ENCODE data around the gene HSPB8. TPM values are rescaled to one million over a fixed set of nuclear protein-coding genes. Genes with fewer than 3 reads are reported as not detected.

HSPB8 gene
- total RNA-seq, 2 experiments from 2014 or later, result not detected

DNA sequence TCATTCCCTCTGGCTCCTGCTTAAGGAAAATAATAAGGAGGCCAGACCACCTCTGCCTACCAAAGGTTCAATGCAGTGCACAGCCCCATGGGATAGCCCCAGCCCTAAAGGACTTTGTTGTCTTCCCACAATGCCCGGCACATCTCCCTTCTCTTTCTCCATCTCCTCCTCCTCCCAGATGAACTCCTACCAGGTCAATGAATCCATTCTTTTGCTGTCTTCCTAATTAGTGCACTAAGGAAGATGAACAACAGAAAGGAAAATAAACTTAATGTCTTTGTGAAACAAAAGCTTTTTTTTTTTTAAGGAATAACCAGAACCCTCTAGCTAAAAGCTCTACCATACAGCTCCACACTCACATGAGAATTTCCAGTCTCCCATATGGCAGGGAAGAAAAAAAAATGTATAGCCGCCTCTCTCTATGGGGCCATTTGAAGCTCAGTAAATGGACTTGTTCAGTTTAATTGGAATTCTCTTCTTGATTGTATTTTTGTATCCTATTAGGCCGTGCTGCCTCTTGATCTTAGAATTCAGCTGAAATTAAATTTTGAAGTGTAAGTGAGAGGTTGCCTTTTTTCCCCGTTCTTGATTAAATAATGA is 41.8 kb upstream of the HSPB8 start:
- TF ChIP-seq, protein P1, sequence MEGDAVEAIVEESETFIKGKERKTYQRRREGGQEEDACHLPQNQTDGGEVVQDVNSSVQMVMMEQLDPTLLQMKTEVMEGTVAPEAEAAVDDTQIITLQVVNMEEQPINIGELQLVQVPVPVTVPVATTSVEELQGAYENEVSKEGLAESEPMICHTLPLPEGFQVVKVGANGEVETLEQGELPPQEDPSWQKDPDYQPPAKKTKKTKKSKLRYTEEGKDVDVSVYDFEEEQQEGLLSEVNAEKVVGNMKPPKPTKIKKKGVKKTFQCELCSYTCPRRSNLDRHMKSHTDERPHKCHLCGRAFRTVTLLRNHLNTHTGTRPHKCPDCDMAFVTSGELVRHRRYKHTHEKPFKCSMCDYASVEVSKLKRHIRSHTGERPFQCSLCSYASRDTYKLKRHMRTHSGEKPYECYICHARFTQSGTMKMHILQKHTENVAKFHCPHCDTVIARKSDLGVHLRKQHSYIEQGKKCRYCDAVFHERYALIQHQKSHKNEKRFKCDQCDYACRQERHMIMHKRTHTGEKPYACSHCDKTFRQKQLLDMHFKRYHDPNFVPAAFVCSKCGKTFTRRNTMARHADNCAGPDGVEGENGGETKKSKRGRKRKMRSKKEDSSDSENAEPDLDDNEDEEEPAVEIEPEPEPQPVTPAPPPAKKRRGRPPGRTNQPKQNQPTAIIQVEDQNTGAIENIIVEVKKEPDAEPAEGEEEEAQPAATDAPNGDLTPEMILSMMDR (IDR thresholded peaks at IDR 0.05), result no peak
- Mint-ChIP-seq H3K27me3 (peaks cover 3% of the 10 kb centered on the region), H3K4me1 (ENCODE audit: low read depth) (no peaks in the 10 kb centered on the region), H3K27ac (no peak overlapping the region), H3K36me3 (ENCODE audit: low read depth) (no peaks in the 10 kb centered on the region), H3K9me3 (peaks cover 2% of the 10 kb centered on the region), H3K4me3 (no peak overlapping the region)
- intact Hi-C loops (cut with micrococcal nuclease), result no loop called here
- no peak for ATAC-seq
- CTCF ChIA-PET, result no interaction called here
- no peak for DNase-seq
- POLR2A ChIA-PET, result no interaction called here

DNA sequence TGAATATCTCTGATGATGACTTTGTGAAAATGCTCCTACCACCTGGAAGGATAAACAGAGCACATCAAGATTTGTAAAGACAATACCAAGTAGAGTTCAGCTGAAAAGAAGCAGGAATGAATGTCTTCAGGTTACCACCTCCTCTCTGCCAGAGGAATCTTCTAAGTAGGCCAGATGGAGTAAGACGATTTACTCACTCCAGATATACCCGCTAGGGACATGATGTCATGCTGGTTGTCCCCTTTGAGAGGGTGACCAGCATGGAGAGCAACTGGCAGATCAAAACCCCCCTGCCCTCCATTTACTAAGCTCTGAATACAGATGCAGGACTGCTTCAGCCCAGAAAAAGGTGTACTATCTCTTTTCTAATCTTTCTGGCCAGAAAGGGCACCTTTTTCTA is 39.3 kb upstream of the HSPB8 start:
- ATAC-seq (no peak), DNase-seq (no peak)
- intact Hi-C loops (cut with micrococcal nuclease), result no loop called here
- POLR2A ChIA-PET, result no interaction called here
- H3K4me1 Mint-ChIP-seq (ENCODE audit: low read depth), result no peaks in the 10 kb centered on the region
- peaks cover 2% of the 10 kb centered on the region for H3K9me3 Mint-ChIP-seq
- H3K27me3 Mint-ChIP-seq, result peaks cover 7% of the 10 kb centered on the region
- no peak overlapping the region for H3K4me3 Mint-ChIP-seq
- TF ChIP-seq, protein P1 (IDR thresholded peaks at IDR 0.05), result no peak
- H3K36me3 Mint-ChIP-seq (ENCODE audit: low read depth), result no peaks in the 10 kb centered on the region
- no peak overlapping the region for H3K27ac Mint-ChIP-seq
- CTCF ChIA-PET, result no interaction called here

GRCh38 chr12:119145367-119145766 is 33.4 kb upstream of the HSPB8 start:
- CTCF ChIA-PET, result no interaction called here
- no peaks in the 10 kb centered on the region for H3K9me3 Mint-ChIP-seq

DNA sequence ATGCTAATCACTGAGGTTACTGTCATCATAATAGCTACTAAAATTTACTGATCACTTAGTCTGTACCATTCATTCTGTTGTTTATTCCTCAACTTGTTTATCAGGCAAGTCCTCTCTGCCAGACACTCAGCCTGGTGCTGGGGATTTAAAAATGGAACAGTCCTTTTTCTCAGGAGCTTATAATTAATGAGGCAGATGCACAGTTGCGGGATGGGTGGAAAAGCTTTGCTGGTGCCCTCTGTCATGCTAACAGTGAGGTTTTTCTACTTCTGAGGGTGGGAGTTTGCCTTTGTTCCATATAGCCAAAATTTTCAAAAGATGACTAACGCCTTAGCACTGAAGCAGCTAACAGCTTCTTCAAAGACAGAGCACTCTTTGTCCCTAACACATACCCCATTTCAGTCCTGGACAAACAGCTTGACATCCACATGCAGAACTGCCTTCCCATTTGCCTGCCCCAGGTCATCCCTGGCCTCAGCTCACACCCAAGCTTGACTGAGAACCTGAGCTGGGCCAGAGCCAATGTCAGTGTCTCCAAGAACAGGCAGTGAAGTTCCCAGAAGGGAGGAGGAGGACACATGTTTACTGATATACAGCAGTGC is 30.8 kb upstream of the HSPB8 start:
- ATAC-seq, result no peak
- no peak overlapping the region for H3K27ac Mint-ChIP-seq
- intact Hi-C loops (cut with micrococcal nuclease), result no loop called here
- no peaks in the 10 kb centered on the region for H3K36me3 Mint-ChIP-seq (ENCODE audit: low read depth)
- CTCF ChIA-PET, result no interaction called here
- DNase-seq, result no peak
- H3K4me1 Mint-ChIP-seq (ENCODE audit: low read depth), result peaks cover 2% of the 10 kb centered on the region
- peaks cover 3% of the 10 kb centered on the region for H3K9me3 Mint-ChIP-seq
- no peak overlapping the region for H3K4me3 Mint-ChIP-seq
- POLR2A ChIA-PET, result no interaction called here
- peaks cover 6% of the 10 kb centered on the region for H3K27me3 Mint-ChIP-seq
- TF ChIP-seq, protein P1 (IDR thresholded peaks at IDR 0.05), result no peak

More at GRCh38 chr12:119145367-119145766, 33.4 kb upstream of the HSPB8 start:
- Mint-ChIP-seq H3K36me3 (ENCODE audit: low read depth) (no peaks in the 10 kb centered on the region), H3K27me3 (peaks cover 9% of the 10 kb centered on the region), H3K4me3 (no peak overlapping the region), H3K4me1 (ENCODE audit: low read depth) (no peaks in the 10 kb centered on the region), H3K27ac (no peak overlapping the region)
- POLR2A ChIA-PET, result no interaction called here
- intact Hi-C loops (cut with micrococcal nuclease), result no loop called here
- no peak for ATAC-seq
- no peak for DNase-seq
- TF ChIP-seq, protein P1 (IDR thresholded peaks at IDR 0.05), result no peak

DNA sequence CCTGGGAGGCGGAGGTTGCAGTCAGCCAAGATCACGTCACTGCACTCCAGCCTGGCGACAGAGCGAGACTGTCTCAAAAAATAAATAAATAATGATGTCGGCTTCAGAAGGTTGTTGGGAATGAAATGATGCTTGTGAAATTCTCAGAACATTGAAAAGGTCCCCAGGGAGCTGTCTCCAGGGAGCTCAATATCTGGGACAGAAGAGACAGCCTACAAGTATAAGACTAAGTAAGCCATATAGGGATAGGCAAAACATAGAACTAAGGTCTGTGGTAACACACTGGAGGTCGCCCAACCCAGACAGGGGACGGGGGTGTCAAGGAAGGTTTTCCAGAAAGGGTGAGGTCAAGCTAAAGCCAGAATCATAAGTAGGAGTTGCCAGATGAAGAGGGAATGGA is 29.5 kb upstream of the HSPB8 start:
- H3K27ac Mint-ChIP-seq, result no peak overlapping the region
- POLR2A ChIA-PET, result interaction anchor here (0.5 kb wide), 1 partner anchor 259 kb away, joined by 3 read pairs; no protein-coding TSS in a partner anchor
- CTCF ChIA-PET, result no interaction called here
- no peak overlapping the region for H3K4me3 Mint-ChIP-seq
- peaks cover 5% of the 10 kb centered on the region for H3K9me3 Mint-ChIP-seq
- DNase-seq, result no peak
- TF ChIP-seq, protein P1 (IDR thresholded peaks at IDR 0.05), result no peak
- peaks cover 15% of the 10 kb centered on the region for H3K27me3 Mint-ChIP-seq
- peaks cover 4% of the 10 kb centered on the region for H3K4me1 Mint-ChIP-seq (ENCODE audit: low read depth)
- H3K36me3 Mint-ChIP-seq (ENCODE audit: low read depth), result no peaks in the 10 kb centered on the region
- intact Hi-C loops (cut with micrococcal nuclease), result no loop called here
- no peak for ATAC-seq
